Putamen (tissue), 1 donor: ENCODE measurements around the gene AVP.
A peak's percentile ranks its signal among the peaks of the same experiment; 100 is the strongest.

Experiments
- DNase-seq: peaks from one replicate; pipeline ENCODE4 v3.0.0-alpha.2; 2016; ENCODE audit warnings: low spot score

AVP gene

GRCh38 chr20:3047486-3048419, 36.8 kb downstream of the AVP start:
- DNase-seq = no peak

- peak; percentile 23 for DNase-seq
Measured at GRCh38 chr20:3046677-3047462, 37.7 kb downstream of the AVP start.

GRCh38 chr20:3045816-3046676, 38.5 kb downstream of the AVP start, which contains the start of gene MRPS26:
MRPS26 (plus strand) TSS chr20:3046052; CDS start chr20:3046069, 17 bp downstream.
- peak; percentile 89 for DNase-seq

GRCh38 chr20:3045042-3045815, 39.3 kb downstream of the AVP start:
- no peak for DNase-seq

- no peak for DNase-seq
Measured at GRCh38 chr20:3044336-3044965, 40.1 kb downstream of the AVP start.

- DNase-seq = no peak
Measured at GRCh38 chr20:3043322-3043721, 41.2 kb downstream of the AVP start, which contains the start of gene GNRH2. GNRH2 (plus strand) TSS chr20:3043622; CDS start chr20:3044415, 793 bp downstream.

- DNase-seq = no peak
Measured at GRCh38 chr20:3042625-3043024, 41.9 kb downstream of the AVP start.

GRCh38 chr20:3041854-3042409, 42.6 kb downstream of the AVP start:
- DNase-seq = no peak

- DNase-seq = no peak
Measured at GRCh38 chr20:3040086-3040485, 44.4 kb downstream of the AVP start.

- no peak for DNase-seq
Measured at GRCh38 chr20:3039426-3039825, 45.1 kb downstream of the AVP start.

- DNase-seq = no peak
Measured at GRCh38 chr20:3038454-3038853, 46.1 kb downstream of the AVP start.

GRCh38 chr20:3037654-3038053, 46.9 kb downstream of the AVP start:
- no peak for DNase-seq

- DNase-seq = no peak
Measured at GRCh38 chr20:3032624-3033023, 51.9 kb downstream of the AVP start.
